ENCODE data around the gene SNAPC4. TPM values are rescaled to one million over a fixed set of nuclear protein-coding genes. Genes with fewer than 3 reads are reported as not detected.

Gene SNAPC4
- total RNA-seq, 6 experiments from 2014 or later, result 3.8 to 6.5 (median 5.4) TPM

DNA sequence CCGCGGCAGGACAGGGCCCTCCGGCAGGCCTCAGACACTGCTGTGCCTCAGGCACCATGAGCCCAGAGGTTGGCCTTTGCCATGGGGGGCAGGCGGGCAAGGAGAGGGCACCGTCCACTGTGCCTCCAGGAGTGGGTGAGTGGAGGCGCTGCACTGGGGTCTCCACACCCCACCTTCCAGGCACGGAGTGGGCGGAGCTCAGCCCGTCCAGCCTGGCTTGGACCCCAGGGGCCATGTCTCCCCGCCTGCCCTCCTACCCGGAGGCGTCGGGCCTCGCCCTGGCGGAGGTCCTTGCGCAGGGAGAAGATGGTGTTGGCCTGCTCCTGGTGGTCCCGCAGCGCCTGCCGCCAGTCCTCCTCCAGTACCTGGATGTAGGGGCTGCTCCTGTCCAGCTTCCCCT, 29.9 kb downstream of the SNAPC4 start:
- Histone ChIP-seq H3K27ac (no peak overlapping the region), H3K36me3 (no peaks in the 10 kb centered on the region), H3K27me3 (no peaks in the 10 kb centered on the region), H3K4me3 (no peak overlapping the region), H3K9me3 (no peaks in the 10 kb centered on the region), H3K4me1 (peaks cover 0 to 14% (median 1%) of the 10 kb centered on the region in 4 donors)
- ATAC-seq (no peak), DNase-seq (no peak)
- WGBS (ENCODE audit: insufficient coverage, low coverage, low lambda C conversion rate, missing lambda C conversion rate), result no CpG with 5 or more reads among the region's 19 CpGs
- intact Hi-C loops (cut with DNase I), result no loop called here
- TF ChIP-seq CTCF (IDR thresholded peaks at IDR 0.05), result no peak
- TF ChIP-seq POLR2A (IDR thresholded peaks at IDR 0.05), result no peak

DNA sequence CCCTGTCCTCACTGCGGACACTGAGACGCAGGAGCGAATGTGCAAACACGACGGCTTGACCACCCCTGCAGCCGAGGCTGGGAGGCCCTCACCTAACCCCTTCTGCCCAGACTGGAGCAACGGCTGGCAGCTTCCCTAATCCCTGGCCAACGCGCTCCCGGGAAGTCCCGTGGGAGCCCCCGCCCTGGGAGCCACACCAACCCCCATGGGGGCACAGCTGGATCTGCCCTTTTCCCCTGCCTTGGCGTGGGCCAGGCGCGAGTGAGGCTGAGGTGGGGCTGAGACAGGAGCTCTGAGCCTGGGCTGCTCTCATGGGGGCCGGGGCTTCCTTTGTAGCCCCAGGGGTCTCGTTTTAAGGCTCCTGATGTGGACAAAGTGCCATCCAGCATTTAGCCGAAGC, 31.8 kb downstream of the SNAPC4 start:
- TF ChIP-seq POLR2A (IDR thresholded peaks at IDR 0.05), result no peak
- TF ChIP-seq CTCF (IDR thresholded peaks at IDR 0.05), result no peak
- 80% methylated on average over 1 of the region's 18 CpGs for WGBS (ENCODE audit: insufficient coverage, low coverage, low lambda C conversion rate, missing lambda C conversion rate)
- Histone ChIP-seq H3K36me3 (no peaks in the 10 kb centered on the region), H3K27me3 (no peaks in the 10 kb centered on the region), H3K27ac (no peak overlapping the region), H3K4me1 (peaks cover 2 to 19% (median 5%) of the 10 kb centered on the region in 4 donors), H3K9me3 (no peaks in the 10 kb centered on the region), H3K4me3 (no peak overlapping the region)
- DNase-seq (no peak), ATAC-seq (no peak)
- intact Hi-C loops (cut with DNase I), result no loop called here

DNA sequence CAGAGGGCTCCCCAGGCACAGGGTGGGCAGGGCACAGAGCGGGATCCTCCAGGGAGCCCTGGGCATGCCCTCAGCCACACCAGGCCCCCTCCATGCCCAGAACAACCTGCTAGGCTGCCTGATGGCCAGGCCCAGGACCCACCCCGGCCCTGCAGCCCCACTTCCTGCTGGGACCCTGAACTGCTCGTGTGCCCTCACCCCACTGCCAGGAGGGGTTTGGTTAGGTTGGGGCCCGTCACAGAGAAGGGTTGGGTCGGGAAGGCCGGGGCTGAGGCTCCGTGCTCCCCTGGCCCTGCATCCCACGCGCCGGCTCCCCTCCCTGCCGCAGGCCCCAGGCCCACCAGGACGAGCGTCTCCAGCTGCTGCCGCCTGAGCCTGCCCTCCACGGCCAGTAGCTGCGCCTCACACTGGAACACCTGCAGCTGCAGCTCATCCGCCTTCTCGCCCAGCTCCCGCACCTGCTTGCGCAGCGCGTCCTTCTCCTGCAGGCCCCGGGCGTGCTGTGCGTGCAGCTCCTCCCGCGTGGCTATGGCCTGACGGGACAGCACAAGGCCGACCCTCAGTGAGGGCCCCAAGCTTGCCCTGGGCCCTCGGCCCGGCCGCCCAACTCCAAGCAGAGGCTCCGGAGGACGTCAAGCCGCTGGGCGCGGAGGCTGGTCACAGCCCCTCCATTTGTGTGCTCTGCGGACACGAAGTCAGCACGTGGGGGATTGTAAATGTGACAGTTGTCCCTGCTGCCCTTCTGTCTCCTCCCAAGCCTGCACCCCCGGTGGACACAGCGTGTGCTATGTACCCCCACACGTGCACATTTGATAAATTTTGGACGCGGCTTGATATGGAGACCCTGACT, 32.4 kb downstream of the SNAPC4 start:
- 94% methylated on average over 13 of the region's 45 CpGs for WGBS (ENCODE audit: insufficient coverage, low coverage, low lambda C conversion rate, missing lambda C conversion rate)
- Histone ChIP-seq H3K27ac (no peak overlapping the region), H3K4me1 (peaks cover 2 to 12% (median 5%) of the 10 kb centered on the region in 4 donors), H3K4me3 (no peak overlapping the region), H3K27me3 (no peaks in the 10 kb centered on the region), H3K9me3 (no peaks in the 10 kb centered on the region), H3K36me3 (no peaks in the 10 kb centered on the region)
- no peak for TF ChIP-seq POLR2A (IDR thresholded peaks at IDR 0.05)
- no peak for TF ChIP-seq CTCF (IDR thresholded peaks at IDR 0.05)
- intact Hi-C loops (cut with DNase I), result no loop called here
- DNase-seq (no peak), ATAC-seq (no peak)

DNA sequence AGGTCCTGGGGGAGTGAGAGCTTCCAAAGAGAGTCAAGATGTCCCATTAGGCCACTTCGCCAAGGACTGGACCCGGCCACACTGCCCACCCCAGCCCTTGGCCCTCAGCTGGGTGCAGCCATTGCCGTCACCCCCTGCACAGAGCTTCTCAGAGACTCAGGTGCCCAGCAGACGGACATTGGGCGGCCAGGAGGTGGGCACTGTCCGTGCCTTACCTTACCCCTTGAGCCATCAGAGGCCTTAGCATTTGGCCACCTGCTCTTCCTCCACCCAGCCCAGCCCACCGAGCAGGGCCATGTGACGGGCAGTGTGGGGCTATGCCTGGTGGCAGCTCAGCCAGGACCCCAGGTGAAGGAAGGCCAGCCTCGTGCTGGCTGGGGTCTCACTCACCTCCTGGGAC, 33.1 kb downstream of the SNAPC4 start:
- Histone ChIP-seq H3K27ac (no peak overlapping the region), H3K27me3 (no peaks in the 10 kb centered on the region), H3K36me3 (no peaks in the 10 kb centered on the region), H3K4me1 (peaks cover 0 to 8% (median 5%) of the 10 kb centered on the region in 4 donors), H3K4me3 (no peak overlapping the region), H3K9me3 (no peaks in the 10 kb centered on the region)
- TF ChIP-seq CTCF (IDR thresholded peaks at IDR 0.05), result no peak
- no peak for TF ChIP-seq POLR2A (IDR thresholded peaks at IDR 0.05)
- no peak for DNase-seq
- no peak for ATAC-seq
- WGBS (ENCODE audit: insufficient coverage, low coverage, low lambda C conversion rate, missing lambda C conversion rate), result no CpG with 5 or more reads among the region's 9 CpGs
- intact Hi-C loops (cut with DNase I), result no loop called here
